Retinal pigment epithelial cell (primary cell): ENCODE measurements around the gene C3AR1.
"Not testable (repeated sequence)": the region's sequence is repeated elsewhere in the genome, so short reads cannot be mapped to it uniquely, and the experiment has no call there.

ENCODE experiments used
- DNase-seq: peaks from one replicate; pipeline ENCODE4 v3.0.0-alpha.2; 2010; ENCODE audit warnings: low read depth
- H3K4me3 ChIP-seq: 2 replicates; pipeline ENCODE4 v1.5.1; 2011; ENCODE audit warnings: mild to moderate bottlenecking, low read length, control low read depth, moderate library complexity
- CTCF ChIP-seq: conservative IDR thresholded peaks from 2 replicates; pipeline ENCODE4 v1.5.1; 2011; ENCODE audit warnings: low read depth, low read length, control low read depth, inconsistent platforms

C3AR1 gene

GRCh38 chr12:8065991-8066594 is at the start of gene C3AR1:
TSS of gene C3AR1 (minus strand) at chr12:8066359. CDS start at chr12:8060185, 6,174 bp downstream.
- no peak within 1 kb of the TSS for H3K4me3 ChIP-seq
- DNase-seq = peak; percentile 51
- TF ChIP-seq CTCF = no peak

- not testable (repeated sequence) for DNase-seq, H3K4me3 ChIP-seq
Measured at GRCh38 chr12:8113117-8113516, 47.0 kb upstream of the C3AR1 start.

- no peak overlapping the region for H3K4me3 ChIP-seq
- DNase-seq = peak; percentile 30
- TF ChIP-seq CTCF = peak; percentile 98
Measured at GRCh38 chr12:8108808-8109398, 42.7 kb upstream of the C3AR1 start.

GRCh38 chr12:8099235-8099634 is 33.1 kb upstream of the C3AR1 start:
- DNase-seq = no peak
- no peak for TF ChIP-seq CTCF
- no peak overlapping the region for H3K4me3 ChIP-seq

GRCh38 chr12:8096281-8096915 is 30.2 kb upstream of the C3AR1 start:
- TF ChIP-seq CTCF = no peak
- no peak for DNase-seq
- no peak overlapping the region for H3K4me3 ChIP-seq

GRCh38 chr12:8093291-8093690 is 27.1 kb upstream of the C3AR1 start:
- no peak for DNase-seq
- no peak for TF ChIP-seq CTCF
- no peak overlapping the region for H3K4me3 ChIP-seq

GRCh38 chr12:8089716-8090115 is 23.6 kb upstream of the C3AR1 start:
- TF ChIP-seq CTCF = no peak
- no peak for DNase-seq
- no peak overlapping the region for H3K4me3 ChIP-seq

- DNase-seq, H3K4me3 ChIP-seq: not testable (repeated sequence)
Measured at GRCh38 chr12:8089277-8089676, 23.1 kb upstream of the C3AR1 start.
